ENCODE data around the gene OXTR.

Gene OXTR

DNA sequence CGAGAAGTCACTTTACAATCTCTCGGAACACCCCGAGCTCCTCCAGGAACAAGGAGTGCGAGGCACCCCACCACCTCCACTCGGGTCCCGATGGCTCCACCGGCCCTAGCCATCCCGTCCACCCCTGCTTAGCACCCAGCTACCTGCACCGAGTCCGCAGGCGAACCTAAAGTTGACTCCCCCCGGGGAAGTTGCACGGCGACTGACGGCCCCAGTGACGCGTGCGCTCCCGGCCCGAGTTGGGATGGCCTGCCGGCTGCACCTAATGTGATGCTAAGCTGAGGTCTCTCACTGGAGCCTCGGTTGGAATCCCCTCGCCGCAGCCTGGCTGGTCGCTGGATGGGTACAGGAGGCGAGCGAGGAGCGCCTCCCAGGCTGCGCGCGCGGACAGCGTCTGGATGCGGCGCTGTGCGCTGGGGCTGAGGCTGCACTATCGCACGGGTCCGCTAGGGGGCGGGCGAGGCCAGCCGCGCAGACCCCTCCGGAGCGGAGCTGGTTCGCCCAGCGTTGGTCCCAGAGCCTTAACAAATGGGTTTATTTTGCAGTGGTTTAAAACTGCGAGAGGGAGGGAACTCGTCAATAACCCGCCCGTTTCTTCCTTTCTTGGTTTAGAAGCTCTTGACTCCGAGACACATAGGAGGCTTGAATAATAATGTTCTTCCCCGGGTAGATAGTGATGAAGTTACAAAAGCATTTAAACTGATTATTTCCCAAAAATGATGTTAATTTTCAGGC is at the start of gene OXTR:
OXTR (minus strand) TSS at position 526 of the 735 bp plus-strand sequence. CDS start 1,426 bp downstream, outside the sequence.
- DNase-seq (ENCODE audit: low read depth), result peak; percentile 5

DNA sequence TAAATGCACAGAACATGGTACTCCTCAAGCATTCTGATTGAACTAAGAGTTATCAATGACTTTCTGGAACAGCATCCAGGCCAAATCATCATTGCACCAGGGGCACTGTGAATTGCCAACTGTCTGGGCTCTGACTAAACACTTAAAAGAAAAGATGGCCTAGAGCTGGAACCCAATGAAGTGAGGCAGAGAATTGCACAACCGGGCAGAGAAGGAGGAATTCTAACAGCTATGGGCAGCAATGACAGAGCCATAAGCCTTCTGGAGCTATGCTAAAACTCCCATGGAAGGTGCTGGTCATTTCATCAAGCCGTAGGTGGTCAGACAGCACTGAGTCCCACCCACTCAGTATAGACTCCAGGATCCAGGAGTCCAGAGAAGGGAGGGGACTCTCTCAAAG is 48.1 kb upstream of the OXTR start:
- DNase-seq (ENCODE audit: low read depth), result no peak

DNA sequence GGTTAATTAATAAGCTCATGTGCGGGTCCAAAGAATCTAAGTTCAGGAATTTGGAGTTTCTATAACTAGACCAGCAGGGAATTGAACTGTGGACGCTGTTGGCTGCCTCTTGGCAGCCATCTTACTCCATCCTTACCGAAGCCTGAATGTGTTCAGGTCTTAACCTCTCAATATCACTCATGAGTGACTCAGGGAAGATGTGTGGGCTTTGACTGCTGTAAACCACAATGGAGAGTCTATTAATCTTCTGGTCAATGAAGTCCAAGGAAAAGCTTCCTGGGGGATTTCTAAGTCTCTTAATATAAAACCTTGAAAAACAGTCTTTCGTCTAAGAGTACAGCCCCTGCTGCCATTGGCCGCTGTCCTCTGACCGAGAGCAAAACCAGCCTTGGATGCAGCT is 46.7 kb upstream of the OXTR start:
- no peak for DNase-seq (ENCODE audit: low read depth)

DNA sequence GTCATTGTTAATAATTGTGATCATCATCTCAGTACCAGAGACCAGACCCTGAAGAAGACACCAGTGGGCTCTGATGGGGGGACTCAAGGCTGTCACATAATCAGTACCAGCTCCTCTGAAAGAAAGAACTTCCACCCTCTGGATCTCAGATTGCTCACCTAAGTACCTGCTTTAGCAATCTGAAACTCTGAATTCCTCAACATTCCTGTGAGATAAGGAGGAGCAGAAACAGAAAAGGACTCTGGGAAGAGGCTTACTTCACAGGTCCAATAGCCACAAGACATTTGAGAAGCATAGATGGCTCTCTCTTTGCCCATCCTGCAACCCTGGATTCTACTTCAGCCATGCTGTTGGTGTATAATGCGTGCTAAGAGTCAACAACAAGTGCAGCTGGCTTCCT is 44.0 kb upstream of the OXTR start:
- no peak for DNase-seq (ENCODE audit: low read depth)

DNA sequence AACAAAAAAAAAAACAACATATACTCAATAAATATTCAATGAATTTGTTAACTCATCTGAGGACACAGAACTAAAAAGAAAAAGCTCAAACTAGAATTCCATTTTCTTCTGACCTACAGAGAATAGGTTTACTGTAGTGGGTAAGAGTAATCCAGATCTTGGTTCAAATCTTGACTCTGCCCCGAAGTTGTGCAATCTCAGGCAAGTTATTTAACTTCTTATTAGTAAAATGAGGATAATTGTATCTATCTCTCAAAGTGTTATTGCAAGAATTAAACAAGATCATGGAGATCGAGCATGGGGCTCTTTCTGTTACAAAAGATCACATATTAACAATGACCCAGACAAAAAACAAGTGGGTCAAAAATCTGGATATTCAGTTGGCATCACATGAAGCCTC is 41.1 kb upstream of the OXTR start:
- no peak for DNase-seq (ENCODE audit: low read depth)

DNA sequence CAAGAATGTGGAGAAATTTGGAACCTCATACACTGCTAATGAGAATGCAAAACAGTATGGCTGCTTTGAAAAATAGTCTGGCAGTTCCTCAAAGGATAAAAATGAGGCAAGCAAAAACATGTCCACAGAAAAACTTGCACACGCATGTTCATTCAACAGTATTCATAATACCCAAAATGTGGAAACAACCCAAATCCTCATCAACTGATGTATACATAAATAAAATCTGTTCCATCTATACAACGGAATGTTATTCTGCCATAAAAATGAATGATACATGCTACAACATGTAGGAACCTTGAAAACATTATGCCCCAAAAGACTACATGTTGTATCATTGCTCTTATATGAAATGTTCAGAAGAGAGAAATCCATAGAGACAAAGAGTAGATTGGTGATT is 36.4 kb upstream of the OXTR start:
- no peak for DNase-seq (ENCODE audit: low read depth)

DNA sequence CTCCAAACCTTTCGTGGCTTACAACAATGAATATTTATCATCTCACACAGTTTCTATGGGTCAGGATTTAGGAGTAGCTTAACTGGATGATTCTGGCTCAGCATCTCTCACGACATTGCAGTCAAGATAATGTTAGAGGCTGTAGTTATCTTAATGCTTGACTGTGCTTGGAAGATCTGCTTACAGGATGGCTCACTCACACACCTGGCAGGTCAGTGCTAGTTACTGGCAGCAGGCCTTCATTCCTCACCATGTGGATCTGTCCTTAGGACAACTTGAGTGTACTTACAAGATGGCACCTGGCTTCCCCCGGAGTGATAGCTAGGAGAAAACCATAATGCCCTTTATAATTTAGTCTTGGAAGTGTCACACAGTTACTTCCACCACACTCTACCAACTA is 32.8 kb upstream of the OXTR start:
- DNase-seq (ENCODE audit: low read depth), result no peak

DNA sequence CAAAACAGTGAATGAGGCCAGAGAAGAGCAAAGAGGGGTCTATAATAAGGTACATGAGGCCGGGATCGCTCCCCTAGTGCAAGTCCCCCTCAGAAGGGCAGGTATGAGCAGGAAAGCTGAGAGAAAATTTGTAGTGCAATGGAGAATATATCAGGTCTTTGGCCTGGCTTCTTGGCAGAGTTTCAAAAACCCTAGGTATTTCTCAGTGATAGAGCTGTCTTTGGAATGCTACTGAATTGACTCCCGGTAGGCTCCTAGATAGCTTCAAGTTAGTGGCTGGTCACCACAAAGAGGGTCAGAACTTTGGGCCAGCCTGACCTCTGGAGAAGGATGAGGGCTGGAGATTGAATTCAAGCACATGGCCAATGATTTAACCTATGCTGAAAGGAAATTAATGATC is 30.6 kb upstream of the OXTR start:
- DNase-seq (ENCODE audit: low read depth), result no peak

DNA sequence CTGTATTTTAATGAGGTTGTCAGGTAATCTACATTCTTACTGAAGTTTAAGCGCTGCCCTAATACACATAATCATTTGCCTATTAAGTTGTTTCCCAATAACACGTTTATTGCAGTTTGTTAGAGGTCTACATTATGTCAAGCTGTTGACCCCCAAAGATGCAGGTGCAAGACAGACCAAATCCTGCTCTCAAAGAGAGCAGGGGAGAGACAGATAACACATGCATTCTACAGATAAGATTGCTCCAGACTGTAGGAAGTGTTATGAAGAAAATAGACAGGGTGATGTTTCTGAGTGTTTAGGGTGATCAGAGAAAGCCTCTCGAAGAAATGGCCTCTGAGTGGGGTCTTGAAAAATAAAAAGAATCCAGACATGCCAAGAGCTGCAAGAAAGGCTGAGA is 24.8 kb upstream of the OXTR start:
- no peak for DNase-seq (ENCODE audit: low read depth)

DNA sequence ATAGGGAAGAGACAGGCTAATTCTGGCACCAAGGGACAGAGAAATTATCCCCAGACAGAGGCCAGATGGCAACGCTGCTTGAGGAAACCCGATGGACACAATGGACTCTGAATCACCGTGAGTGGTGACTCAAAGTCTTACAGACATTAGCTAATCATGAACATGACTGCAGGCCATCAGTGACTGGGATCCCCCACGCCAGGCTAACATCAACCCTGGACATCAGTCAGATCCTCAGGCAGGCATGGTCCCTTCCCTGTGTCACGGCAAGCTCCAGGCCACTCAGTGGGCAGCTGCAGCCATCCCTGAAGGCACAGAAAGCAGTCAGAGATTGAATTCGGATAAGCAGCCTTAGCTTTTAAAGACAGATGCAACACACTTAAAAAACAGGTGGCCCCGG is 23.8 kb upstream of the OXTR start:
- no peak for DNase-seq (ENCODE audit: low read depth)

DNA sequence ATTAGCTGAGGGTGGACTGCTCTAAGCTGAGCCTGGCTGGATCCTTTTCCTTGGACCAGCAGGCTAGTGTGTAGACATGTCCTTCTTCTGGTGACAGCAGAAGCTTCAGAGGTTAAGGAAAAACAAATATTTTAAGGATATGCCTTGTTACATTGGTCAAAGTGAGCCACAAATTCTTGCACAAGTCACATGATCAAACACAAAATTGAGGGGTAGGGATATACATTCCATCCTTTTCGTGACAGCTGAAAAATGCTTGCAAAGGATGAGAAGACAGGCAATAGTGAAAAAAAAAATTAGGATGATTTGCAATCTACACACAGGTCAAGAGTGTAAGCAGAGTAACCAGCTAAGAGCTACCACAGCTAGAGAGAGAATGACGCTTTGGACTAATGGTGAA is 21.1 kb upstream of the OXTR start:
- DNase-seq (ENCODE audit: low read depth), result no peak

DNA sequence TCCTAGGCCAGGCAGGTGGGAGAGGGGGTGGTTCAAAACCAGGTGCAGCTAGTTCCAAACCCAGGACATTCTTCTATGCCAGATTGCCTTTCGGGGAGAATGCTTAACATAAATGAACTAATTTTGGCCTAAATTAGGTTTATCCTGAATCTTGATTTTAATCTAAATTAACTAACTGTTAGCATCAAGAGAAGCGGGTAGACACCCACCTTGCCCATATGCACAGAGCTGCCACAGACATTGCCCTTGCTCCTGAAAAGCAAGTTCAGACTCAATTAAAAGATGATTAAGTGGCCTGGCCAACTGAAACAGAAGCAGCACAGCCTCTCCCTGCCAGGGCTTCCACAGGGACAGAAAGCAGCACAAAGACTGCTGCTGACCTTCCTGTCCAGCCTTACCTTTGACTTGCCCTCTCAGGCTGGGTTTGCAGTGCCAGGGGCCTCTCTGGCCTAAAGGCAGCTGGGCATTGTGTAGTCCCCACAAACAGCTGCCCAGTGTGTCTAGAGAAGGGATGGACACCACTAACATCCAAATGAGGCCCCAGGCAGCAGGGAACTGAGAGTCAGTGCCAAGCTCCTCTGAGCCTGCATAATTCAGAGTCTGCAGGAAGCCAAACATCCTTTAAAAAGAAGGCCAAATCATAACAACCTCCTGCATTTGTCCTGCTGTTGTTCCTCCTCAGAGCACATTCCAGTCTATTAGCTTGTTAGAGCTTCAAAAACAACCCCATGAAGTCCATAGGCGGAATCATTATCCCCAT is 15.4 kb upstream of the OXTR start:
- DNase-seq (ENCODE audit: low read depth), result no peak

DNA sequence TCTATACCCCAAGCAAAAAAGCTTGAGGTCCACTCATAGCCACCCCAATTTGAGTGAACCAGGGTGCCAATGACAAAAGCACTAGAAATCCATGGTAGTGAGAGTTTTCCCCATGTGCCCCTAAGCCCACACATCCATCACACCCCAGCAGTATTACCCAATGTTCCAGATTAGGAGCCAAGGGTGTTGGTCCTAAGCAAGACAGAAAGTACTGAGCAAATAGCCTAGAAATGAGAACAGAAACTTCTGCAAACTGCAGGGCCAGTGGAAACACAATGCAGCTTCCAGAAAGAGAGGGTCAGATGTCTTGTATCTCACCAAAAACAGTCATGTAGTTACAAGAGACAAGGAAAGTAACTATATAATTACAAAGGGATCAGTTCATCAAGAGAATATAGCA is 10.9 kb upstream of the OXTR start:
- DNase-seq (ENCODE audit: low read depth), result no peak

DNA sequence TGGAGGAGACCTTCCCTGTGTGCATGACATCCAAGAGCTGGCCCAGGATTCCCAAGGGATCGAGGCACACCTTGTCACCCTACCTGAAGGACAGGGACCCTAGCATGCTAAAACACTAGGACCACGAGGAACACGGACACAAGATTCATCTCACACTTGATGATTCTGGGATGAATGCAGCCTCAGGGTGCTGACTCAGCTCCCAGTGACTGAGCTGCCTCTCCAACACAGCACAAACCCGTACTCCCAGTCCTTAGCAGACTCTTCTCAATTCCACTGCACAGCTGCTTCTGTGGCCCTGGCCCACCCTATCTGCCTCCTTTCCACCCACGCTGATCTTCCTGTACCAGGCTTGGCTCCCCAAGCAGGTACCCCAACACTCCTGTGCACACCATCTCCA is 9.1 kb upstream of the OXTR start:
- DNase-seq (ENCODE audit: low read depth), result no peak

DNA sequence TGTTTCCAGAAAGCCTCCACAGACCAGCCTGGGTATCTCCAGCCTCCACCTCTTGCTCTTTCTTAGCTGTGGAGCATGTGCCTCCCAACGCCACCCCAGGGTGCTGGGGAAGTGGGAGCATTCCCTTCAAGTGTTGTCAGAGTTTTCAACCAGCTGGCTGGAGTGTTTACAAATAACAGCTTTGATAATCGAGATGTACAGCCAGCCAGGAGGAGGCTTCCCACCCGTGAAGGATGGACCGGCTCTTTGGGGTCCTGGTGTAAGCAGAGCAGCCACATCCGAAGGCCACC is 8.5 kb upstream of the OXTR start:
- no peak for DNase-seq (ENCODE audit: low read depth)

DNA sequence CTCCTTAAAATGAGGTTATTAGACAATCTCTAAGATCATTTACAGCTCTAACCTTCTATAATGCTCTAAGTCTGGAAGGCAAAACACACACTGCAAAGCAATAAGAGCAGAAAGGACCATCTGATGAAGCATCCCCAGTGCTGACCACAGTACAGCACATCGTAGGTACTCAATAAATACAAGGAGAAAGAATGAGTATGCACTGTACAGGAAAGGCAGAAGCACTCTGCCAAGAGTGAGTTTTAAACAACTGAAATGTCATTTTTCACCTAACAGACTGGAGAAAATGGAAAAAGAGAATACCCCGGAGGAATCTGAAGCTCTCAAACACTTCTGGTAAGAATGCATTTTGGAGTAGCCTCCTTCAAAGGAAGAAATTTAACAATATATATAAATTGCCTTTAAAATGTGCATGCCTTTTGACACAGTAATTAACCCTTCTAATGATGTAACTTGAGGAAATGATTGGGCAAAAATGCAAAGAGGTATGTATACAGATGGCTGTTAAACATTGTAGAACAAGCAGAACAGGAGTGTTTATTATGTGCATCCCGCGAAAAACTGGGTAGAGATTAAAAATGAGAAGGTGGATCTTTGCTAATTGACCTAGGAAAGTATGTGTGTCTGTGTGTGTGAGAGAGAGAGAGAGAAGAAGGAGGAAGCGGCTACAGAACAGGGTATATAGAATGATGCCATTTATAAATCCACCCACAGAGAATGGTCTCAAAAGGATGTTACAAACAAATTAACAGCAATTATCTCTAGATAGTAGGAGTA is 8.0 kb upstream of the OXTR start:
- no peak for DNase-seq (ENCODE audit: low read depth)

DNA sequence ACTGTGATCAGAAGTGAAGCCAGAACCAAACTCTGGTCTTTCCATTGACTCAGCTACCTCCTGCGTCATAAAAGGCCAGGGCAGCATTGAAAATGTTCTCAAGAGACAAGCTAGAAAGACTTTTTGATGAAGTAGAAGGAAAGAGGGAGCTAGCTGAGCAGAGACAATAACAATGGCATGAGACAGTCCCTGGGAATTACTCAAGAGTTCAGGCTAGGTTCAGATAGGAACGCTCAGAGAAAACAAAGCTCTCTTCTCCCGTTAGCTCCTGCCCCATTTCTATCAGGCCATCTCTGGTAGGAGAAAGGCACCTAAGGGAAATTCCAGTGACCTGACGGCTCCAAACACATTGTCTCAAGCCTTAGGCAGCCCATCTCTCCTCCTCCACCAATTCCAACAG is 7.0 kb upstream of the OXTR start:
- DNase-seq (ENCODE audit: low read depth), result no peak

DNA sequence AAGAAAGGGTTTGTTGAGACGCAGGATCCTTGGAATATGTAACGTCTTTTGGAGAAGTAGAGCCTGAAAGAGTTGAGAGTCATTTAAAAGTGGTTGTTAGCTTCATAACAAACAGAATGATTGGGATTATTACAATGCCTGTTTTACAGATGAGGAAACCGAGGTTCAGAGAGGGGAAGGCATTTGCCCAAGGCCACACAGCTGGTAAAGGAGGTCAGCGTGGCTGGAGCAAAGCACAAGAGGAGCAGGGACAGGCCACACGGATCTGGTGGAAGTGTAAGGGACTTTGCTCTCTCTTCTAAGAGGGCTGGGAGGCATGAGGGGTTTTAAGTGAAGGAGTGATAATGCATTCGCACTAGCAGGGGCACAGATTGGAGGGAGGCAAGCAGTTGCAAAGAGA is 6.2 kb upstream of the OXTR start:
- no peak for DNase-seq (ENCODE audit: low read depth)

DNA sequence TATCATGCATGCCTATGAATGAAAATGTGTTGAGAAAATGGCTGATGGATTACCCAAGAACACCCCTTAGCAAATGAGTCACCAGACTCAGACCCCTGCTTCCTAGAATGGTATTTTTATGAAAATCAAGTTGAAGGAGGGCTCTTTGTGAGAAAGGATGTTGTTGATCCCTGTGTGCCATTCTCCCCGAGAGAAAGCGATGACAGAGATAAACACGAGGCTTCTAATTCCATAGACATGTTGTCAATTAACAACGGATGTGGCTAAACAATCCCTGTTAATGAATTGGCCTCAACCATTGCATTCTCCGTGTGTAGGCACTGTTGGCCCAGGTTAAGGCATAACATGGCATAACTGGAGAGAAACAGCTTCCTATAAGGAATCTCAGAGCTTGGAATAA is 5.8 kb upstream of the OXTR start:
- DNase-seq (ENCODE audit: low read depth), result no peak

DNA sequence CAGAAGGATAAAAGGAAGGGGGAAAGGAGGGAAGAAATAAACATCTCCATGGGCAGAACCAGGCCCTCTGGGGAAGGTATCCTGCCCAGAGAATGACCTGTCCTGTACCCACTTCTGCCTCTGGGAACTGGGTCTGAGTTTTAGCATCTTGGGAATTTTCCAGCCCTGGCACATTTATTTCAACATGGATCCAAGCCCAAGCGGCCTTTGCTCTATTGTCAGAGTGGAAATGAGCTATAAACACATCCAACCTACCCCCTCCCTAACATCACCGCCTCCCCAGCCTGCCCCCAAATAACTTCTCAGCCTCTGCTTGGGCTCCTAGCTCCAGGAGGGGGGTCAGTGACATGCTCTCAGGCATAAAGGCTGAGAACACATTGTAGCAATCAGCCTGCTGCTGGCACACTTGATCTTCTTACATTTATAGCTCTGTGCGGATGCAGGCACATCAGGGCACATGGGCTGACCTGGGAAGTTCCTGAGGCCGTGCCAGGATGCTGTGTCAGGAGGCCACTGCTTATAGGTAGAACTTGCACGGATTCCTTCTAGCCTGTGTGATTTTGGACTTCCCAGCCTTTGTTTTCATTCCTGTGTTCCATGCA is 4.6 kb upstream of the OXTR start:
- DNase-seq (ENCODE audit: low read depth), result no peak

DNA sequence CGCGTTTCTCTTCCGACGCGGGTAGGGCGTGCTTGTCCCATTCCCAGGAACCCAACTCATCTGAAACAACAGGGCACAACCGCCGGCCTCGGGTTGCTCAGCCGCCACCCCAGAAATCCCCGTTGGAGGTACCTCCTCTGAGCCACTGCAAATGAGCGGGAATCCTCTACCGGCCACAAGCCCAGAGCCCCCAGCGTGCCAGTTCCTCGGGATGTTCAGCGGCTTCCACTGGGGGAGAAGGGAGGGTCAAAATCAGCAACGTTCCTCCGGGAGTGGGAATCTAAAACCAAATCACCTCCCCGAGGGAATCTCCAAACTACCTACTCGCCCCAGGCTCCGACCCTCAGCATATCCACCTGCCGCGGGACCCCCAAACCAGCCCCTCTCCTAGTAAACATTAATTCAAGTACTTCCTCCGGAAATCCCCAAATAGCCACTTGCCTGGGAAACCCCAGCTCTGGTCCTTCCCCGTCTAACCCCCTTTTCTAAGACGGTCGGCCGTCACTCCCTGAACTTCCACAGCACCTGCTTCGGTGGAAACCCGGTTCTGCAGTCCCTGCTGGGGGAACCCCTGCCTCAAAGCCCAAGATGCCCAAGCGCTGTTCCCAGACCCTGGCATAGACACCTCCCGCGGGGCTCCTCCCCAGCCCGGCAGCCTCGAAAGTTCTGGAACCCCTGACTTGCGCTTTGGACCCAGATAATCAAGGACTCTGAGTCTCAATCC is 887 bp downstream of the OXTR start:
- DNase-seq (ENCODE audit: low read depth), result no peak

DNA sequence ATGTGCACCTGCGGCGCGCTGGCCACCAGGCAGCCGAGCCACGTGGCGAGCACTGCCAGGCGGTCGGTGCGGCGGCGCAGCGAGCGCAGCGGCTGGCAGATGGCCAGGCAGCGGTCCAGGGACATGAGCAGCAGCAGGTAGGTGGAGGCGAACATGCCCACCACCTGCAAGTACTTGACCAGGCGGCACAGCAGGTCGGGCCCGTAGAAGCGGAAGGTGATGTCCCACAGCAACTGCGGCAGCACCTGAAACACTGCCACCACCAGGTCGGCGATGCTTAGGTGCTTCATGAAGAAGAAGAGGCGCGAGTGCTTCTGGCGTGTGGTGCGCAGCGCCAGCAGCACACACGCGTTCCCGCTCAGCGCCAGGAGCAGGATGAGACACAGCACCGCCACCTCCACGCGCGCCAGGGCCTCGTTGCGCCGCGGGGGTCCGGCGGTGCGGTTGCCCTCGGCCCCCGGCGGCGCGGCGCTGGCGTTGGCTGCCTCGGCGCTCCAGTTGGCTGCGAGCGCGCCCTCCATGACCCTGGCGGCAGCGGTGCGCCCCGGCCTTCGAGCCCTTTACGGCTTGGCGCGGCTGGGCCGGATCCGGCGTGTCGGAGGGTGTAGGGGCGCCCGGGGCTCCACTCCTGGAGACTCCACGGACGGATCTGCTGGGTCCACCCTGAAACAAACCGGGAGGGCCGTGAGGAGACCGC is 1.6 kb downstream of the OXTR start:
- DNase-seq (ENCODE audit: low read depth), result no peak

All from activated T-helper 1 cell treated with Interleukin-2 at 50 U/mL for 16 hours (primary cell).